GM12873 (cell line): Measurements from ENCODE around the gene IRF2.

Experiments used
- CTCF ChIP-seq: IDR thresholded peaks from 2 replicates; pipeline ENCODE4 v1.5.1; 2012; ENCODE audit warnings: low read depth, mild to moderate bottlenecking, moderate library complexity, low read length, control low read depth; ENCODE audit not compliant: insufficient read depth; ENCODE audit errors: missing control alignments

The IRF2 gene

DNA sequence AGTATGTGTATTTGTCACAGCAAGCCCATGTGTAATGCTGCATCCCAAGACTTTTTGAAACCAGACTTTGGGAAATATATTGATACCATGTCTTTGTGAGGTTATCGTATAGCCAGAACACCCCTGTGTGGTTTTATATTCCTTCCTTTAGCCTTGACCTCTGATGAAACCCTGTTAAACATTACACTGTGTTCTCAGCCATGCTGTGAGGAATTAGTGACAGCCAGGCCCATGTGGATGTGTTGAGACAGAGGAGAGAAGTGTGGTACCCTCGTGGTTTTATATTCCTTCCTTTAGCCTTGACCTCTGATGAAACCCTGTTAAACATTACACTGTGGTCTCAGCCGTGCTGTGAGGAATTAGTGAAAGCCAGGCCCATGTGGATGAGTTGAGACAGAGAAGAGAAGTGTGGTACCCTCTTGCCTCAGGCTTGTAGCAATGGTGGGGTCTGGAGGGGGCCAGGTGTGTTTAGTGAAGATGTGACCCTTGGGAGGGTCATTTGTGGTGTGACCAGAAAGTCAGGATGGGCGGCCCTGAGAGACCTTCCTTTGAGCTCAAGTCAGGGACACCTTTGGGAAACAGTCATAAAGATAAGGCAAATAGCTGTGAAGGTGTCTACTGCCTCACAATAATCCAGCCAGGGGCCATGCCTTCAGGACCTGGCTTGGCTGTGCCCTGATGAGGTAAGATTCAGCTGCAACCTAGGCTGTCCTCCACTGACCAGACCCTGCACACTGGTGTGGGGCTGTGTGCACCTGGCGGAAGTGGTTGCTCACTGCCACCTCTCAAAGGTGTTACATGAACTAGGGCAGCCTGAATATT, 110.0 kb downstream of the IRF2 start:
- TF ChIP-seq CTCF, result no peak

GRCh38 chr4:184363258-184363657, 111.1 kb downstream of the IRF2 start:
- TF ChIP-seq CTCF, result no peak

DNA sequence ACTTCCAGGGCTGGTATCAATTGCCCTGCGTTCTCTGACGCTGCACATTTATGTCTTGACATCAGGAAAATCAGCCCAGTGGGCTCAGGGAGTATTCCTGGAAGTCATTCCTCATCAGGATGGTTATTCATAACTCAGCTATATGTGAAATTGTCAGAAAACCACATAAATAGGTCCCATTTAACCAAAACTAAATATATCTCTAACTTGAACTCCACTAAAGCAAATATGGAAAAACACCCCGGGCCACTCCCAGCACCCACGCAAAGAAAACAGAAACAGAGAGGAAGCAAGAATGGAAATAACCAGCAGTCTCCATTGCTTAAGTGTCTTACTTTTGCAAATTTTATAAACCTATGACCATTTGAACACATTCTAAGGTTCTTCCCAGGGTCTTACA, 112.0 kb downstream of the IRF2 start:
- no peak for TF ChIP-seq CTCF

DNA sequence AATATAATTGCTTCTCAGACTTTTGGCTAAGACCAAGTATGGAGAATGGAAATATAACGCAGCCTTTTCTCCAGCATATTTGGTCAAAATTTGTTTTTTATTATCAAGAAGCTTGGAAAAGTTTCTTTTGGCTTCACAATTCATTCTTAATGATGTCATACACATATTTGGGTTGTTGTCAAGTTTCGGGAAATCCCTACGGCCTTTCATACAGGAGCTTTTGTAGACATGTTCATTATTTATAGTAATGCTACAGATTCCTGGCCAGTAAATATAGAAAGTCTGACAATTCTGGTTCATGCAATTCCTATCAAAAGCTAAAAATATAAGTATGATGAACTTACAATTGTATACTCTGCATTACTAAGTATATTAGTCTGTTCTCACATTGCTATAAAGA, 112.9 kb downstream of the IRF2 start:
- TF ChIP-seq CTCF, result no peak

DNA sequence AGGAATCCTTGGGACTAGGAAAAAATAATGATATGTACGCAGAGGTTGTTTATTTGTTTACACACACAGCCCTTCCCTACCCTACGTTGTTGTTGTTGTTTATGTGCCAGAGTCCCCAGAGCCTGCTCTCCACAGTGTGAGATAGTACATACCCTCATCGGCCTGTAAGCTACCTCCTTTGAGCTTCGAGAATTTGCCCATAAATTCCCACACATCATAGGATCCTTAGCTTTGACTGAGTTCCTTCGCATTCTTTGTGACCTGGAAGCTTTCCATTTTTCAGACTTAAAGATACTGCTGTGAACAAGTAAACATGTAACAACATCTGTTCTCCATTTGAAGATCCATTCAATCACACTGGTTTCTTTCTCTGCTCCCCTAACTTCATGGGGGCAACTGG, 114.5 kb downstream of the IRF2 start:
- no peak for TF ChIP-seq CTCF

DNA sequence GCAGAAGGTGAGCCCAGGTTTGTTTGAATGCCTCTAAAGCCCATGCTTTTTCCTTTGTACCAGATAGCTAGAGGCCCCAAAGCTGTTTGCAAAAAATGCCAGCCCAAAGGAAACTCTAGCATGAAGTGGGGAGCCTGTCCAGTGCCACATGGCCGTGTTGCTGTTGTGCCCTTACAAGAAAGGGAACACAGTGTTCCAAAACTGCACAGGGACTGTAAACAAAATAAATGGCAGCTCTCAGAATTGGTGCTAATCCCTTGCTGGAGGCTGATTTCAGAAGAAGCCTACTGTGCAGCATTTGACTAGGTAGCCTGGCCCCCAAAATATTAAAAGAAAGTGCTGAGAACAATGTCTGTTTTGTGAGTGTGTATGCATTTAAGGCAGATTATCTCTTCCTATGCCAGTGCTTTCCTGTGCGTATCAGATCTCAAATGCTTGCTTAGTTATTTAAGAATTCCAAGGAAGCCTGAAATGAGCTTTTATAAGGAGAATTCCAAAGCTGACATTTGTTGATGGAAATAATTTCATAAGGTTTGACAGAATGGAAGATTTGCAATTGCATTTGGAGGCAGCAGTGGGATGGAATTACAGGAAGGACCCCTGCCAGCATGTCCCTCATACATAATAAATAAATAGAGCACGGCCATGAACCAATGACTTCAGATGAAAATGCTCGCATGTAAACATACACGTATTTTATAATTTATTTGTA, 115.7 kb downstream of the IRF2 start:
- no peak for TF ChIP-seq CTCF

- no peak for TF ChIP-seq CTCF
Observed at GRCh38 chr4:184357772-184358171, 116.6 kb downstream of the IRF2 start.
